Right cardiac atrium (tissue), 5 donors: ENCODE results near the gene GNAQ. TPM values are rescaled to one million over a fixed set of nuclear protein-coding genes. Genes with fewer than 3 reads are reported as not detected.
A peak's percentile ranks its signal among the peaks of the same experiment; 100 is the strongest.

Experiments used
- ATAC-seq, 2 donors: fragments of 200-7000 bp; cut with Tn5 transposase; one replicate each; pipeline versions ENCODE4 v1.8.0 to v1.9.1; 2020; ENCODE audit warnings: moderate library complexity in 2 of 2, mild to moderate bottlenecking in 1 of 2
- DNase-seq, 3 donors: peaks; one replicate each; pipeline ENCODE4 v3.0.0-alpha.2; 2020
- H3K27ac ChIP-seq: one replicate; pipeline ENCODE4 v1.5.1; 2013; ENCODE audit warnings: mild to moderate bottlenecking, low read length, control low read depth, moderate library complexity
- H3K27me3 ChIP-seq: one replicate; pipeline ENCODE4 v1.6.1; 2013; ENCODE audit not compliant: control insufficient read depth, insufficient read depth
- H3K4me1 ChIP-seq: one replicate; pipeline ENCODE4 v1.6.1; 2013; ENCODE audit warnings: low read length; ENCODE audit not compliant: control insufficient read depth, insufficient read depth
- H3K4me3 ChIP-seq: one replicate; pipeline ENCODE4 v1.5.1; 2013; ENCODE audit warnings: low read length, control low read depth
- H3K9me3 ChIP-seq: one replicate; pipeline ENCODE4 v1.6.1; 2013; ENCODE audit warnings: low read length; ENCODE audit not compliant: control insufficient read depth
- WGBS: extraction: QIAGEN DNeasy Blood & Tissue Kit; methylation state at CpG from one replicate; pipeline ENCODE4 v1.1.7; 2013; 5-methylcytosine and 5-hydroxymethylcytosine counted together
- intact Hi-C, 4 donors: fragments of 100-400 bp; cut with DNase I; formaldehyde crosslinking; loops; one replicate each; pipeline versions ENCODE4 v1.11.0 to v1.14.0; 2022 to 2023
- polyA plus RNA-seq: library from polyadenylated mRNA; stranded (reverse); fragments of 200-250 nt; gene quantifications from one replicate; pipeline ENCODE4 v1.2.3, GENCODE V29; 2013
- total RNA-seq, 4 donors: library from RNA; stranded (reverse); fragmentation: NEBNext Ultra II Directional; extraction: Animal tissue kit (Norgen Biotek cat#: 25700); gene quantifications; one replicate each; pipeline ENCODE4 v1.2.1, GENCODE V29; 2021
- donor health status: healthy with polysubstance abuse.
- donor health status: DM: no; HTN: yes; CAD: no.
- donor health status: DM: no; HTN: no; CAD: no.
- donor health status: DM: no; HTN: yes; CAD: no; lungs with severe emphysema.
- donor health status: DM: yes; HTN: yes; CAD: no.

The GNAQ gene
- total and polyA plus RNA-seq, 5 donors, result 6.0 to 18.1 (median 16.4) TPM

GRCh38 chr9:77987081-77987656, 44.4 kb downstream of the GNAQ start:
- H3K9me3 ChIP-seq, result no peaks in the 10 kb centered on the region
- H3K27ac ChIP-seq, result no peak overlapping the region
- intact Hi-C loops, result no loop called here
- H3K4me3 ChIP-seq, result no peak overlapping the region
- DNase-seq (no peak), ATAC-seq (no peak)
- H3K27me3 ChIP-seq, result no peaks in the 10 kb centered on the region
- peaks cover 9% of the 10 kb centered on the region for H3K4me1 ChIP-seq
- 95% methylated on average over 7 of the region's 7 CpGs for WGBS

DNA sequence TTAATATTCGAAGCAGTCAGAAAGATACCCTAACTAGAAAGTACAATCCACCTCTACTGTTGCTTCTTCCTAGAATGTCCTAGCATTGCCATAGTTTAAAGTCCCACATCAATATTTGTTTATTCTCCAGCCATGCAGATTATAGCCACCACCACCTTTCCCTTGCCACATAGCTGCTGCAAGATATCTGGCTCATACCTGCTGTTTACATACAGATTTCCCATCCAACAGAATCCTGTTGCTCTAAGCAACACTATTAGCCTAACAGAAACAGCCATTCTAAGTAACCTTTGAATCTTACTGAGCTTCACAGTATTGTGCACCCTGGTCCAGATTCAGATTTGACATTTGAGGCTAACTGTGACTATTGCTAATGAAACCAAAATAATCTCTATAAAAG, 45.6 kb downstream of the GNAQ start:
- no peak overlapping the region for H3K4me3 ChIP-seq
- DNase-seq (no peak), ATAC-seq (no peak)
- 95% methylated on average over 1 of the region's 1 CpG for WGBS
- H3K27ac ChIP-seq, result no peak overlapping the region
- intact Hi-C loops, result no loop called here
- no peaks in the 10 kb centered on the region for H3K9me3 ChIP-seq
- H3K27me3 ChIP-seq, result no peaks in the 10 kb centered on the region
- H3K4me1 ChIP-seq, result peaks cover 11% of the 10 kb centered on the region

GRCh38 chr9:77983320-77983662, 48.3 kb downstream of the GNAQ start:
- H3K4me1 ChIP-seq, result peaks cover 7% of the 10 kb centered on the region
- H3K27ac ChIP-seq, result no peak overlapping the region
- WGBS, result 82% methylated on average over 1 of the region's 1 CpG
- ATAC-seq (no peak), DNase-seq (no peak)
- H3K9me3 ChIP-seq, result no peaks in the 10 kb centered on the region
- intact Hi-C loops, result no loop called here
- no peaks in the 10 kb centered on the region for H3K27me3 ChIP-seq
- no peak overlapping the region for H3K4me3 ChIP-seq

DNA sequence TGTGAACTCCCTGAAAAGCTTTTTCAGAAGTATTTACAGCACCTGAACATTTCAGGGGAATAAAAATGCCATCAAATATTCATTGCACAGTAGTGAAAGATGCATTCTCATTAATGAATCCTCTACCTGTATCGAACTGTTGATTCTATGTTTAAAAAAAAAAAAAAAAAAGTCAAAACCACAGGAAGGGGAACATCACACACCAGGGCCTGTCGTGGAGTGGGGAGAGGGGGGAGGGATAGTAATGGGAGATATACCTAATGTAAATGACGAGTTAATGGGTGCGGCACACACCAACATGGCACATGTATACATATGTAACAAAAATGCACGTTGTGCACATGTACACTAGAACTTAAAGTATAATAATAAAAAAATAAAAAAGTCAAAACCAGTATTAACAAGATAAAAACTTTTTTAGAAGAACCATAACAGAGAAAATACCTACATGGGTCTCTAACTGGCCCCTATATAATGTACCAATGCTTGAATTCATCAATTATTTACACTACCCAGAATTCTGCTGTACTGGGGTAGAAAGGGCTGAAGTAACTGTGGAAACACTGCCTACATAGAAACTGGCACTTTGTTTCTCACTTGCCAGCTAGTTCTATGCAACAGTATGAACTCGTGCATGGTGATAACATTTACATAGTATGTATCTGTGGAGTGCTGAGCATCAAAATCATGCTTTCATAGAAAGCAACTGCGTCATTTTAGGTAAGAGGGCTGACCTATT, 48.9 kb downstream of the GNAQ start:
- Histone ChIP-seq H3K4me3 (no peak overlapping the region), H3K27me3 (no peaks in the 10 kb centered on the region), H3K4me1 (peaks cover 4% of the 10 kb centered on the region), H3K9me3 (no peaks in the 10 kb centered on the region), H3K27ac (no peak overlapping the region)
- ATAC-seq (no peak), DNase-seq (no peak)
- WGBS, result 87% methylated on average over 7 of the region's 7 CpGs
- intact Hi-C loops, result no loop called here

- intact Hi-C loops, result no loop called here
- ATAC-seq (no peak), DNase-seq (no peak)
- no peaks in the 10 kb centered on the region for H3K27me3 ChIP-seq
- WGBS, result 79% methylated on average over 1 of the region's 1 CpG
- peaks cover 4% of the 10 kb centered on the region for H3K4me1 ChIP-seq
- H3K4me3 ChIP-seq, result no peak overlapping the region
- no peak overlapping the region for H3K27ac ChIP-seq
- H3K9me3 ChIP-seq, result no peaks in the 10 kb centered on the region
Observed at GRCh38 chr9:77981907-77982306, 49.7 kb downstream of the GNAQ start.

DNA sequence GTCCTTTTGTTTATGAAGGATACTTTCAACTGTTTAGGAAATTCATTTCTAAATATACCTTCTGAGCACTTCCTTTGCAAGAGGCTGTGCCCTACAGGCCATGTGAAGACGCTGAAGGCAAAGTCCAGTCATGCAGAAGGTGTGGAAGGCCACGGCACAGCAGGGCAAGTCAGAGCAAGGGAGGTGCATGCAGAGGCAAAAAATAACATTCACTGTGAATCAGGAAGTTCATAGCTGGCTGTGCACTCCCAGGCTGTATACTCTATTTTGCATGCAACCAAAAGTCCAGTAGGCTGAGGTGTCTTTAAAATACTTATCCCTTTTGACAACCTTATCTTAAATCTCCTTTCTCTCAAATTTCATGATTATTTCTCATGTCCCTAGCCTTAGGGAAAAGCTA, 50.3 kb downstream of the GNAQ start:
- Histone ChIP-seq H3K4me1 (peaks cover 4% of the 10 kb centered on the region), H3K27ac (no peak overlapping the region), H3K27me3 (no peaks in the 10 kb centered on the region), H3K4me3 (no peak overlapping the region), H3K9me3 (no peaks in the 10 kb centered on the region)
- intact Hi-C loops, result no loop called here
- DNase-seq (peak in 1 of 3 donors; percentile 53), ATAC-seq (peak; percentile 55 to 82)
- 41% methylated on average over 2 of the region's 2 CpGs for WGBS

DNA sequence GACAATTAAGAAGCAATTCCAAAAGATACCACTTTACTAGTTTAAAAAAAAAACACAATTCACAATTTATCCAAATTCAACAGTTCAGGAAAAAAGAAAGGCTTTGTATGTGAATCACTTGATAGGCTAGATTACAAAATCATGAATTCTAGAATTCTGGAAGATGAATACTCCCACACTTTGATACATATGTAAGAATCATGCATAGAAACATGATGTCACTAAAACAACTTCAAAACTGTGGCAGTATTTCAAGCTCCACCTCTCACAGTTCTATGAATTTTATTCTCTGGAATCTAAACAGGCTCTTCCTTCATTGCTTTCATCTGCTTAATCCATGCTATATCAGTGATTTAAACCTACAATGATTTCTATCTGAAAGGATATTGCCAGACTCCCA, 51.0 kb downstream of the GNAQ start:
- Histone ChIP-seq H3K9me3 (no peaks in the 10 kb centered on the region), H3K27me3 (no peaks in the 10 kb centered on the region), H3K27ac (no peak overlapping the region), H3K4me3 (no peak overlapping the region), H3K4me1 (peaks cover 4% of the 10 kb centered on the region)
- no peak for ATAC-seq
- intact Hi-C loops, result no loop called here
- no peak for DNase-seq

DNA sequence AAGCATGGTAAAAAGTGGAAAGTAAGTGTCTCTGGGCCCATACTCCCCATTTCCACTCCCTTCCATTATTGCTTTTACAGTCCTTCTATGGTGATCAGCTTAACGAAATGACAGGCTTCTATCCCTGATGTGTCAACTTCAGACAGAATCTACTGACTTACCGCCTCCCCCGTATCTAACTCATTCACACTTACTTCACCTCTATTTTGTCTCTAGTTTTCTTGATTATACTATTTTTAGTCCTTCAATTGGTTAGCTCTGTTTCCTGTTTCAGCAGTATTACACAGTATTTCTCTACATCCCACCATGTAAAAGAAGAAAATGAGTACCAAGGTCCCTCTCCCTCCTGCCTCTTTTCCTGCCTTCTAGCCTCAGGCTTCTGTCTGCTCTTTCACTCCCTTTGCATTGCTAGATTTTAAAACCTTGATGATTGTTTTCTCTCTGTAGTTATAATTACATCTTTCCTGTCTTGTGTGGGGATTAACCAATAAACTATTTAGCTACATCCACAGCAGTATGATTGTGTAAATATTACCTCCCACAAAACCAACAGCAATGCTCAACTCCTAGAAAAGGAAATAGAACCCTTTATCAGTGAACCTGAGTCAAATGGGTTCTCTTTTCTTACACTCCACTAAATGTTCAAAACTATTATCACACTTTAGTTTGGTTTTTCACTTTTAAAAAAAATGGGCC, 53.4 kb downstream of the GNAQ start:
- peaks cover 2% of the 10 kb centered on the region for H3K4me1 ChIP-seq
- H3K4me3 ChIP-seq, result no peak overlapping the region
- no peaks in the 10 kb centered on the region for H3K9me3 ChIP-seq
- no peak overlapping the region for H3K27ac ChIP-seq
- intact Hi-C loops, result loop anchor here in 3 of 4 donors (5.0 to 10.0 kb wide), 3 partner anchors 47 to 59 kb away; partner anchors contain the start of gene GNAQ (in 1 of the 3)
- DNase-seq (no peak), ATAC-seq (no peak)
- H3K27me3 ChIP-seq, result no peaks in the 10 kb centered on the region
- WGBS, result 55% methylated on average over 3 of the region's 3 CpGs

GRCh38 chr9:77977210-77977611, 54.4 kb downstream of the GNAQ start:
- intact Hi-C loops, result loop anchor here in 3 of 4 donors (5.0 to 10.0 kb wide), 3 partner anchors 48 to 60 kb away; partner anchors contain the start of gene GNAQ (in 1 of the 3)
- ATAC-seq (peak; percentile 92 to 94), DNase-seq (peak; percentile 59 to 89 (median 83))
- Histone ChIP-seq H3K4me1 (peaks cover 2% of the 10 kb centered on the region), H3K27me3 (no peaks in the 10 kb centered on the region), H3K9me3 (no peaks in the 10 kb centered on the region), H3K4me3 (no peak overlapping the region), H3K27ac (peak overlapping the region; percentile 70)
- 46% methylated on average over 4 of the region's 4 CpGs for WGBS

- no peak for ATAC-seq
- Histone ChIP-seq H3K9me3 (no peaks in the 10 kb centered on the region), H3K4me1 (no peaks in the 10 kb centered on the region), H3K27me3 (no peaks in the 10 kb centered on the region), H3K4me3 (no peak overlapping the region), H3K27ac (no peak overlapping the region)
- intact Hi-C loops, result loop anchor here in 3 of 4 donors (5.0 to 10.0 kb wide), 3 partner anchors 49 to 61 kb away; partner anchors contain the start of gene GNAQ (in 1 of the 3)
- WGBS, result 71% methylated on average over 5 of the region's 5 CpGs
- no peak for DNase-seq
Observed at GRCh38 chr9:77975806-77976205, 55.8 kb downstream of the GNAQ start.

GRCh38 chr9:77975036-77975435, 56.6 kb downstream of the GNAQ start:
- Histone ChIP-seq H3K4me3 (no peak overlapping the region), H3K4me1 (peaks cover 2% of the 10 kb centered on the region), H3K27me3 (no peaks in the 10 kb centered on the region), H3K9me3 (no peaks in the 10 kb centered on the region), H3K27ac (no peak overlapping the region)
- intact Hi-C loops, result loop anchor here in 3 of 4 donors (5.0 to 10.0 kb wide), 3 partner anchors 50 to 62 kb away; partner anchors contain the start of gene GNAQ (in 1 of the 3)
- WGBS, result 61% methylated on average over 2 of the region's 2 CpGs
- ATAC-seq (no peak), DNase-seq (no peak)
